ENCODE data around the gene PIK3CB.

The PIK3CB gene

DNA sequence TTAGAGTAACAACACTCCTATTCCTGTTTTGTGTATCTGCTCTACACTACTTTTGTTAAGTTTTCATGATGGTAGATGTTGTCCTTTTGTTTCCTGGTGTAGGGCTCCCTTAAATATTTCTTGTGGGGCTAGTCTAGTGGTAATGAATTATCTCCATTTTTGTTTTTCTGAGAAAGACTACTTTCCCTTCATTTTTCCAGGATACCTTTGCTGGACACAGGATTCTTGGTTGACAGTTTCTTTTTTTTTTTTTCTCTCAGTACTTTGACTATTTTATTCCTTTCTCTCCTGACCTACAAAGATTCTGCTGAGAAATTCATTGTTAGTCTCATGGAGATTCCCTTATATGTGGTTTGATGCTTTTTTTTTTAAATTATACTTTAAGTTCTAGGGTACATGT, 188.2 kb downstream of the PIK3CB start:
- TF ChIP-seq CTCF (IDR thresholded peaks at IDR 0.05; ENCODE audit: insufficient read depth, low read length, missing control alignments): no peak
- no peak overlapping the region for H3K4me3 ChIP-seq (ENCODE audit: low read depth, low read length)
- ChIA-PET POLR2A (no interaction called here), CTCF (interaction anchor here (1.3 kb wide), 2 partner anchors 269 to 277 kb away, joined by 4 read pairs; no protein-coding TSS in a partner anchor)
- DNase-seq (ENCODE audit: low read depth, low spot score): no peak

DNA sequence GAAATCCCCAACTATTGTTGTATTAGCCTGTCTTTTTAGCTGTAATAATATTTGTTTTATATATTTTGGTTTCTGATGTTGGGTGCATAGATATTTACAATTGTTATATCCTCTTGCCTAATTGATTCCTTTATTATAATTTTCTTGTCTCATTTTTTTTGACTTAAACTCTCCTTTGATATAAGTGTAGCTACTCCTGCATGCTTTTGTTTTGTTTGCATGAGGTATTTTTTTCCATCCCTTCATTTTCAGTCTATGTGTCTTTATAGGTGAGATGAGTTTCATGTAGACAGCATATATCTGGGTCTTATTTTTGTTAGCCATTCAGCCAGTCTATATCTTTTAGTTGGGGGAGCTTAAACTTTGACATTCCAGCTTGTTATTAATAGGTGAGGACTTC, 188.7 kb downstream of the PIK3CB start:
- POLR2A ChIA-PET: no interaction called here
- CTCF ChIA-PET: interaction anchor here (1.3 kb wide), 2 partner anchors 270 to 278 kb away, joined by 4 read pairs; no protein-coding TSS in a partner anchor
- TF ChIP-seq CTCF (IDR thresholded peaks at IDR 0.05; ENCODE audit: insufficient read depth, low read length, missing control alignments): no peak

DNA sequence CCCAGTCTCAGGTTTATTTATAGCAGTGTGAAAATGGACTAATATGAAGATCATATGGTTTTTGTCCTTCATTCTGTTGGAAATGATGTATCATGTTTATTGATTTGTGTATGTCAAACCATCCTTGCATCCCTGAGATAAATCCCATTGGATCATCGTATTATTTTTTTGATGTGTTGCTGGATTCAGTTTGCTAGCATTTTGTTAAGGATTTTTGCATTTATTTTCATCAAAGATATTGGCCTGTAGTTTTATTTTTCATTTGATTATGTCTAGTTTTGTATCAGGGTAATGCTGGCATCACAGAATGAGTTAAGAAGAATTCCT, 191.8 kb downstream of the PIK3CB start:
- DNase-seq (ENCODE audit: low read depth, low spot score): no peak
- ChIA-PET CTCF (interaction anchor here (1.2 kb wide), 1 partner anchor 14 kb away, joined by 3 read pairs; no protein-coding TSS in a partner anchor), POLR2A (no interaction called here)

More for the DNA sequence above, 188.7 kb downstream of the PIK3CB start:
- H3K4me3 ChIP-seq (ENCODE audit: low read depth, low read length): no peak overlapping the region
- DNase-seq (ENCODE audit: low read depth, low spot score): no peak

DNA sequence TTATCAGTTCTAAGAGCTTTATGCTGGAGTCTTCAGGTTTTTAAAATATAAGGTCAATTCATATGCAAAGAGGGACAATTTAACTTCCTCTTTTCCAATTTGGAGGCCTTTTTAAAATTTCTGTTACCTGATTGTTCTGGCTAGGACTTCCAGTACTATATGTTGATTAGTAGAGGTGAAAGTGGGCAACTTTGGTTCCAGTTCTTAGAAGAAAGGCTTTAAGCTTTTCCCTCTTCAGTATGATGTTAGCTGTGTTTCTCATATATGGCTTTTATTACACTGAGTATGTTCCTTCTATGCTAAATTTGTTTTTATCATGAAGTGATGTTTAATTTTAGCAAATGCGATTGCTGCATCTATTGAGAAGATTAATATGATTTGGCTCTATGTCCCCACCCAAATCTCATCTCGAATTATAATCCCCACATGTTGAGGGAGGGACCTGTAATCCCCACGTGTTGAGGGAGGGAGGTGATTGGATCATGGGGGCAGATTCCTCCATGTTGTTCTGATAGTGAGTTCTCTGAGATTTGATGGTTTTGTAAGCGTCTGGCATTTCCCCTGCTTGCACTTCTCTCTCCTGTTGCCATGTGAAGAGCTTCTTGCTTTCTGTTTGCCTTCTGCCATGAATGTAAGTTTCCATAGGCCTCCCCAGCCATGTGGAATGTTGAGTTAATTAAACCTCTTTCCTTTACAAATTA, 192.4 kb downstream of the PIK3CB start:
- H3K4me3 ChIP-seq (ENCODE audit: low read depth, low read length): no peak overlapping the region
- POLR2A ChIA-PET: no interaction called here
- no peak for TF ChIP-seq CTCF (IDR thresholded peaks at IDR 0.05; ENCODE audit: insufficient read depth, low read length, missing control alignments)
- CTCF ChIA-PET: interaction anchor here (1.2 to 1.6 kb wide), 3 partner anchors 14 to 281 kb away, joined by 3 to 5 read pairs (median 4); no protein-coding TSS in a partner anchor
- no peak for DNase-seq (ENCODE audit: low read depth, low spot score)

More for the DNA sequence above, 191.8 kb downstream of the PIK3CB start:
- H3K4me3 ChIP-seq (ENCODE audit: low read depth, low read length): no peak overlapping the region
- TF ChIP-seq CTCF (IDR thresholded peaks at IDR 0.05; ENCODE audit: insufficient read depth, low read length, missing control alignments): no peak

DNA sequence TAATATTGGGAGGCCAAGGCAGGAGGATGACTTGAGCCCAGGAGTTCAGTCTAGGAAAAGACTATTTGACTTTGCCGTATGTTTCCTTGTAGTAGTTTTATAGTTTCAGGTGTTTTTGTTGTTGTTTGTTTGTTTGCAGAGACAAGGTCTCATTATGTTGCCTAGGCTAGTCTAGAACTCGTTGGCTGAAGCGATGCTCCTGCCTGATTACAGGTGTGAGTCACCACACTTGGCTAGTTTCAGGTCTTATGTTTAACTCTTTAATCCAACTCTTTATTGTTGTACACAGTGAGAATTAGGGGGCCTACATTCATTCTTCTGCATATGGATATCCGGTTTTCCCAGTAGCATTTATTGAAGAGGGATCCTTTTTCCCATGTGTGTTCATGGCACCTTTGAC, 194.2 kb downstream of the PIK3CB start:
- TF ChIP-seq CTCF (IDR thresholded peaks at IDR 0.05; ENCODE audit: insufficient read depth, low read length, missing control alignments): no peak

GRCh38 chr3:138638641-138639040, 196.1 kb downstream of the PIK3CB start:
- POLR2A ChIA-PET: no interaction called here
- TF ChIP-seq CTCF (IDR thresholded peaks at IDR 0.05; ENCODE audit: insufficient read depth, low read length, missing control alignments): no peak
- no peak overlapping the region for H3K4me3 ChIP-seq (ENCODE audit: low read depth, low read length)
- CTCF ChIA-PET: no interaction called here
- no peak for DNase-seq (ENCODE audit: low read depth, low spot score)

More for the DNA sequence above, 194.2 kb downstream of the PIK3CB start:
- CTCF ChIA-PET: no interaction called here
- no peak for DNase-seq (ENCODE audit: low read depth, low spot score)
- no peak overlapping the region for H3K4me3 ChIP-seq (ENCODE audit: low read depth, low read length)
- POLR2A ChIA-PET: no interaction called here
